NK-92 (cell line): ENCODE measurements around the gene CABLES1.

Source experiments
- DNase-seq: peaks from one replicate; lab custom pipeline; 2025; ENCODE audit not compliant: unreplicated experiment; lab: John Stamatoyannopoulos, UW

Gene CABLES1

DNA sequence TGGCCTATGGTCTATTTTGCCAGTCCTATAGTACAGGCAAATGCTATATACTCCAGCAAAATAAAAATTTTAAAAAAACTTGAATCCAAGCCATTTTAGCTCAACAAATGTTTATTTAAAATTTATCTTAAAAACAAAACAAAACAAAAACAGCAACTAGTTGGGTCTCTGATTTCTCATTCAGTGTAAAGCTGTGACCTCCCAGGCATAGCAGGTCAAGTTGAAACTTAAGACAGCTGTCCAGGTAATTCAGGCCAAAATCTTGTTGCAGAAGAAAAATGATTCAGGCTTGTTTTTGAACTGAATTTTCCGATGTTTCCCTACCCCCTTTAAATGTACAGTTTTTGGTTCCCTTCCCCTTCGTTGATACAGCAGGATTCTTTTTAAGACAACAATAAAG lies 58.5 kb downstream of the CABLES1 start:
- DNase-seq, result no peak

DNA sequence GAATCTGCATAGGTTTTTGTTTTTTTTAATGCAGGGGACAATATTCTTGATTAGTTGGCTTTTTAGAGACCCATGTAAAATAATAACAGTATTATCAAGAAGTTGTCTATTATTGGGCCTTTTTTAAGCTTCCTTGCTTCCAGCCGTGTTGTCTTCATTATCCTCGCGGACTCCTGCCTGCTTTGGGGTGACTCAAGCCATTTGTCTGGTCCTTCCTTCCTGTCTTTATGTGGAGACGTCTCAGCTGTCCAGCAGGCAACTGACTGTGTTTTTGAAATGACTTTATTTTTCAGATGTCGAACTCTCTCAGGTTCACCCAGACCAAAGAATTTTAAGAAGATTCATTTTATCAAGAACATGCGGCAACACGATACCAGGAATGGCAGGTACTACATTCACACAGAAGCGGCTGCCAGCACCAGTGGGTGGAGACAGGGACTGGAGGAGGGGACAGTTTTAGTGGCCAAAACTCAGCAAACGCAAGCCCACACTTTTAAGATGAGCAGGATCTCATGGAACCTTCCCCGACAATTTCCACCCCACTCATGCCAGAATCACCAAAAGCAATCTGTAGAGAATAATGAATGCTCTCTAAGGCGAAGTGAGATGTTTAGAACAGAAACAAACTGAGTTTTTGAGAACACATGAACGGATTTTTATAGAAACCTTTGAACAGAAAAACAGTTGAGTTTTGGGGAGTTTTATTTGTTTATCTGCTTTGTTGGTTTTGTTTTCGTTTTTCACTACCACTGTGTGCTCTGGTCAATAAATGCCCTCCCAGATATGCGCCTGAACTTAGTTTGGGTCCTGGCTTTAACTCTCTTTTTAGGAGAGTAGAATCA lies 59.1 kb downstream of the CABLES1 start:
- no peak for DNase-seq

DNA sequence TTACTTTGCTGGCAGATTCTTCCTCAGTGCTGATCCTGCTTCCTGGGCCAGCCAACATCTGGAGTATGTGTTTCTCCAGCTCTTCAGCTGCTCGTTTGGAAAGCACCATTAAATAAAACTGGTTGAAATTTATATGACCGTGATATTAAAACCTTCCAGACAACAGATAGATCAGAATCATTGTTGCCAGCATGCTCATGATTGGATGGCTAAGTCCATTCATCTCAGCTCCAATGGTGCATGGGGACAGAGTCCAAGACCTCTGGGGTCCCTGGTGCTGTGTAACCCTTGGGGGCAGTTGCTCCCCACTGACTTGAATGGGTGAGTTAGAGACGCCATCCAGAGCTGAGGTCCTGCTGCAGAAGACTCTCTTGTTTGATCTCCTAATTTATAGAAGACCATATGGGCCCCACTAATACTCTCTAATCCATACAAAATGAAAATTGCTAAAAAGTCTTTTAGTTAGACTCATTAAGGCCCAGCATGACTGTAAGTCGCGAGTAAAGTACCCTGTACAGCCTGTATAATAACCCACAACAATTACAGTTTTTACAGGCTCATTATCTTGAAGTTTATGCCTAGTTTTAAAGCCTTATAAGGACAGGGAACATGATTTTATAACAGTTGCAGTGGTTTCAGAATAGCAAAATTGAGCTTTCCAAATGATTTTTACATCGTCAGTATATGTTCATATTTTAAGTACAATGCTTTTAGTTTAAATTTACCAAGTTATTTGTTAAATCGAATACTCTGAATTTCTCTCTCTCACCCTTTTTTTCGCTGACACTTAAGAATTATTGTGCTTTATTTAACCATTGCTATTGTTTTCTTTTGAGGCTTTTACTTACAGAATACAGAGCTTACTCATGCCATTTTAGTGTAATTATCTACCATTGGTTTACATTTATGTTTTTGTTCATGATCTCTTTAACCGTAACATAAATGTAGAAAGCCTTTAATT lies 60.0 kb downstream of the CABLES1 start:
- no peak for DNase-seq

DNA sequence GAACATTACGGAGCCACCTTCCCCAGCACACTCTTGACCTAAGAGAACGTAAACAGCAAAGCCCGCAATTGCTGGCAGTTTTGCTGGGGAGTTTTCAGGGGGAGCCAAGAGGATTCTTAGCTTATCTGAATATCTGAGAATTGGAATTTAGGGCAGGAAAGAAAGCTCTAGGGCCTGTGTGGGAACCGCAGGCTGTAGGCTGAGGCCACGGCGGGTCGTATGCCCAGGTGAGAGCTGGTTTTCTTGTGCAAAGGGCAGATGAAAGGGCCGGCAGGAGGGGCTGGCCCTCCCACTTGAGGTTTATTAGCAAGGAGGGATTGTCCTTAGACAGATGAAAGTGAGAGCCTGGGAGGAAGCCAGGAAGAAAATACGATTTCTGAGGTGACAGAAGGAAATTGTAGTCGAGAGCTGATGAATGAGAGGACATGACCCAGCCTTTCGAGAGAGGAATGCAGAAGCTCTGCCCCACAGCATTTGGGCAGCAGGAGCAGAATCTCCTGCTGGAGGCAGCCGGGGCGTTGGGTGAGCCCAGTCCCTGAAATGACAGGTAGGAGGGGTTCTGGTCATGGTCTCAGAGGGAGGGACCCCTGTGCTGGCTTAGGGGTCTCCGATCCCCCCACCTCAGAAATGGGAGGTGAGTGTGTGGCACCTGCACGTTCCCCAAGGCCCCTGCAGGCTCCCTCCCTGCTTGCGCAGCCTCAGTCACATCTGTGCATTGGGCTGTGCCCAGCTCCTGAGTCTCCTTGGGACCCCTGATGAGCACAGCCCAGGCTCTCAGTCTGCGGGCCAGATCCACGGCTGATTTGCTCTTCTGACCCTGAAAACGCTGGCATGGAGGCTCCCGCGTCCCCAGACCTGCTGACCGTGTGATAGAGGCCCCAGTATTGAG lies 61.1 kb downstream of the CABLES1 start:
- no peak for DNase-seq

DNA sequence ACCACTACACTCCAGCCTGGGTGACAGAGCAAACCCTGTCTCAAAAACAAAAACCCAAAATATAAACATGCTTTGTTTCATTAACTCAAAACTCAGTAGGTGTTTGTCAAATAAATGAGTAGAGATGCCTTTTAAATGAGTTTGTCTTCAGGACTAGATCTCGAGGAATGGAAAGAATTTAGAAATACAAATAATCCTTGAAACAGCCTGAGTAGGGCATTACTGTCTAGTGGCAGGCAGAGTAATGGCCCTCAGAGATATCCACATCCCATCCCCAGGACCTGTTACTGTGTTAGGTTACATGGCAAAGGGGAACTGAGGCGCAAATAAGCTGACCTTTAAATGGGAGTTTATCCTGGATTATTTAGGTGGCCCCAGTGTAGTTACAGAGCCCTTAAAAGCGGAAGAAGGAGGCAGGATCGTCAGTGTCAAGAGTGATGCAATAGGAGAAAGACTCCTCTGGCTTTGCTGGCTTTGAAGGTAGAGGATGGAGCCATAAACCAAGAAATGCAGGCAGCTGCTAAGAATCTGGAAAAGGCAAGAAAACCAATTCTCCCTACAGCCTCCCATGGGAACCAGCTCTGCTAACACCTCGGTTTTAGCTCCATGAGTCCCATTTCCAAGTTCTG lies 63.0 kb downstream of the CABLES1 start:
- DNase-seq, result no peak

DNA sequence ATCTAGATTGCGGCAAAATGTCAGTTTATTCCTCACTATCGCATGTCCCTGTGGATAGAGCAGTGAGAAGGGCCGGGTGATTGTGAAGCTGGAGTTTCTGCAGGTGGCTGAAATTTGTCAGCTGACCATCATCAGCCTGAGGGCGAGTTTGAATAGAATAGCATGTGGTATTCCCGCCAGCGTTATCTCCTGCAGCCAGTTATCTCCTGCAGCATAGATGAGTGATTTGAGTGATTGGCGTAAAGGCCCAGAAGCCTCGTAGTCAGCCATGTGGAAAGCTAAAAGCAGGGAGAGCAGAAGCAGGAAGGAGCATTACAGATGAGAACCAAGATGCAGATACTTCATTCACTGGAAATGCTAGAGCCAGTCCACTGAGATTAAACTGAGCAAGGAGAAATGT lies 65.5 kb downstream of the CABLES1 start:
- no peak for DNase-seq

DNA sequence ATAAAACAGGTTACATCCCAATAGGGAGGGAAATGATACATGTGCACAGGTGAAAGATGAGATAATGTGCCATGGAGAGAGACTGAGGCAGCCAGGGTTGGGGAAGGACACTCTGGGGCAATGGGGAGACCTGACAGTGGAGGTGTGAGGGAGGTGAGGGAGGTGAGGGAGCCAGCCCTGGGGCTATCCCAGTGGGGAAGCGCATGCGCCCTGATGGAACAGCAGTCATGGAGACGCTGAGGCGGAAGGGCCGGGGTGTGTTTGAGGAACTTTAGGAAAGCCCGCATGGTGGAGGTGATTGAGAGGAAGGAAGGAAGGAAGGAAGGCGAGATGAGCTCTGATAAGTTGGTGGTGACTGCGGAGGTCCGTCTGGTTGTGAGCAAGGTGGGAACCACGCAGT lies 66.5 kb downstream of the CABLES1 start:
- DNase-seq, result no peak

DNA sequence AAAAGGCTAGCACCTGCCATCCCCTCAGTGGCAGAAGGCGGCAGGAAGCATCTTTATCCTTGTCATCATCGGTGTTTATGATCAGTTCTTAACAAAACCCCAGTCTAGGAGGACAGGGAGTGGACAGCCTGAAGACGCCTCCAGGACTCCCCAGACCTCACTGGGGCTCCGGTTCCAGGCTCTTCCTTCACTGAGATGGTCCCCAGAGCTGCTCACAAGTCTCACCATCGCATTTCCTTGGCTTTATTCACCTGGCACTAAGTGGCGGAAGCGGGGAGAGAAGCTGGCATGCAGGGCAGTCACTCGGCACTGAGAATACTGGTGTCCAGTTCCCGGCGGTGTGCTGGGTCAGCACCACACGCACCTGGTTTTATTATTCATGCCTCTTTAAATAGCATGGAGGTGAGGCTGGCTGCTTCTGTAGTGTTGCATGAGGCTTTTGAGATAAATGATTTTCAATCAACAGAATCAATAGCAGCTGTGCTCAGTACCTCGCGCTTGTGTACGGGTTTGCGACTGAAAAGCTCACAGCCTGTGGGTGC lies 68.7 kb downstream of the CABLES1 start:
- no peak for DNase-seq

DNA sequence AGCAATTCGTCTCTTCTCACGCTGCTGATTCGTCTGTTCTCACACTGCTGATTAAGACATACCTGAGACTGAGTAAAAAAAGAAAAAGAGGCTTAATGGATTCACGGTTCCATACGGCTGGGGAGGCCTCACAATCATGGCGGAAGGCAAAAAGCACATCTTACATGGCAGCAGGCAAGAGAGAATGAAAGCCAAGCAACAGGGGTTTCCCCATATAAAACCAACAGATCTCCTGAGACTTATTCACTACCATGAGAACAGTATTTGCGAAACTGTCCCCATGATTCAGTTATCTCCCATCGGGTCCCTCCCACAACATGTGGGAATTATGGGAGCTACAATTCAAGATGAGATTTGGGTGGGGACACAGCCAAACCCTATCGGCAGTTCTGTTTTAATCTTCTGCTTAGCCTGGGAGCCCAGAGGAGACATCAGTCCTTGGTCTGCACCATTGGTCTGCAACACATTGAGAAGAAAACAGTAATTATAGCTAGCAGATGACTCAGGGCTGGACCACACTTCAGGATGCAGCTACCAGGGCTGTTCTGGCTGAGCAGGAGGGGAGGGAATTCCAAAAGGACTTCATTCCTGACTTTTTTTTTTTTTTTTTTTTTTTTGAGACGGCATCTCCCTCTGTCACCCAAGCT lies 69.4 kb downstream of the CABLES1 start:
- no peak for DNase-seq

DNA sequence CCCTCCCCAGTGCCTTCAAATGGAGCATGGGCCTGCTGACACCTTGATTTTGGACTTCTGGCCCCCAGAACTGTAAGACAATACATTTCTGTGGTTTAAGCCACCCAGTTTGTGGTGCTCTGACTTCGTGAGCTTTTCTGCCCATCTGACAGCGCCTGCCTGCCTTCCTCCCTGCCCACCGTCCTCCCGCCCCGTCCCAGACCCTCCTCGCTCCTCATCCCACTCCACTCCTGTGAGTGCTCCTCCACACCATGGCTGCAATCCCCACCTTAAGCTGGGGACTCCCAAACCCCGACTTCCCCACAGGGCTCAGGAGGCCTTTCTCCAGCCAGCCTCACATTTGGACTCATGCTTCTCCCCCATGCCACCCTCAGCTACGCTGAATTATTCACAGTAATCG lies 70.7 kb downstream of the CABLES1 start:
- DNase-seq, result no peak

DNA sequence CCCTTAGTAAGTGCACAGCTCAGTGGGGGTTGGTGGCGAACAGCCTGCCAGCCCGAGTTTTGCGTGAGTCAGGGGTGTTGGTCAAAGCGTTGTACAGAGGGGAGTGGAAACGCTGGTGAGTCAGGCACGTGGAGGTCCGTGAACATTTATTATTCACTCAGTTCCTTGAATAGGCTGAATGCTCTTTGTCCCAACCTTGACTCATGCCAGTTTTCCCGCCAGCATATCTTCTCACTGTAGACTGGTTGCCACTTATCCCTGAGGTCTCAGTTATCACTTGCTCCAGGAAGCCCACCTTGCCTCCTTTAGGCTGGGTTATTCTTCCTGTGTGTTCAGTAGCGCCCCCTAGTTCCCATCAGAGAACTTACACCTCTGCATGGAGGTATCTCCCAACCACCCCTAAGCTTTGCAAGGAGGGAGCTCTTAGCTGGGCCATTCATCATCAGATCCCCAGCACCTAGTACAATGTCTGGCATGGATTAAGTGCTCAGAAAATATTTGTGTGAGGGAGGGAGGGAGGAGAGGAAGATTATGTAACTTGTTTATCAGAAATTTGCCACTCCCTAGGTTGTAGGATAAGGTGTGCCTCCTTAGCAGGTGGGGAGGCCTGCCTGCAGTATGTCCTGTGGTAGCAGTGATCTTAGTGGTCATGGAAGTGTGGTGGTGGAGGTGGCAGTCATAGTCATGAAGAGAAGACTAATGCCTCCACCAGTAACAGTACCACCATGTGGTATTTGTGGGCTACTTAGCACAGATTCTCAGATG lies 72.1 kb downstream of the CABLES1 start:
- no peak for DNase-seq

DNA sequence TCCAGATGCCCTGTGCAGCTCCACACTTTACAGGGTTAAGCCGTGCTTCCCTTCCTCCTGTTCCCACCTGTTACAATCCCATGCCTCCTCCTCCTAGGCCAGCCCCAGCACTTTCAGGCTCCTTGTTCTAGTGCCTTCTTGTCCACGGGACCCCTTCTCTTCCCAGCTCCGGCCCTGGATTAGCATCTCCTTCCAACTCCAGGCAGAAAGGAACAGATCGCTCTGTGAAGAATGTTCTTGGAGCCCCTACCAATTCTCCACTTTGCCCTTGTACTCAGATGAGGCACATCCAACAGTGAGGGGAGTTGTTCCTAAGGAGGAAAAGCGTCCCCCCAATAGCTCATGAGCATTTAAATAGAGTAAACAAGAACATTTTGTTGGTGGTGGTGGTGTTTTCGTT lies 72.7 kb downstream of the CABLES1 start:
- DNase-seq, result no peak

DNA sequence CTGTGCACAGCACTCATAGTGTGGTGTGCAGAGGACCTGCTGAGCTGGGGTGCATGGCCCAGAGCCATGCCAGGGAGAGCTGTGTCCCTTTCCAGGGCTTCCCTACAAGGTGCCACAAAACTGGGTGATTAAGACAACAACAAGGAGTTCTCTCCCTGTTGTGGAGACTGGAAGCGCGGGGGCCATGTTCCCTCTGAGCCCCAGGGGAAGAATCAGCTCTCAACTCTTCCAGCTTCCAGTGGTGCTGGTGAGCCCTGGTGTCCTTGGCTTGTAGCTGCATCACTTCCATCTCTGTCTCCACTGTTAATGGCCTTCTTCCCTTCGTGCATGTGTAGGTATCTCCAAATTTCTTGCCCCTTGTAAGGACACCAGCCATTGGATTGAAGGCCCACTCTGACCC lies 73.3 kb downstream of the CABLES1 start:
- no peak for DNase-seq

DNA sequence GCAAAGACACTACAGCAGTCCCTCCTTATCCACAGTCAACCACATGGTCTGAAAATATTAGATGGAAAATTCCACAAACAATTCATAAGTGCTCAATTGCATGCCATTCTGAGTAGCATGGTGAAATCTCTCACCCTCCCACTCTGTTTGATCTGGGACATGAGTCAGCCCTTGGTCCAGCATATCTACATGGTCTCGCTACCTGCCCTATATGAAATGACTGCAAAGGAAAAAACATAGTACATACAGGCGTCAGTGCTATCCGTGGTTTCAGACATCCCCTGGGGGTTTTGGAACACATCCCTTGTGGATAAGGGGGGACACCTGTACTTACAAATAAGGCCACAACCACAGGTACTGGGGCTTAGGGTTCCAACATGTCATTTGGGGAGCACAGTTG lies 73.7 kb downstream of the CABLES1 start:
- no peak for DNase-seq

DNA sequence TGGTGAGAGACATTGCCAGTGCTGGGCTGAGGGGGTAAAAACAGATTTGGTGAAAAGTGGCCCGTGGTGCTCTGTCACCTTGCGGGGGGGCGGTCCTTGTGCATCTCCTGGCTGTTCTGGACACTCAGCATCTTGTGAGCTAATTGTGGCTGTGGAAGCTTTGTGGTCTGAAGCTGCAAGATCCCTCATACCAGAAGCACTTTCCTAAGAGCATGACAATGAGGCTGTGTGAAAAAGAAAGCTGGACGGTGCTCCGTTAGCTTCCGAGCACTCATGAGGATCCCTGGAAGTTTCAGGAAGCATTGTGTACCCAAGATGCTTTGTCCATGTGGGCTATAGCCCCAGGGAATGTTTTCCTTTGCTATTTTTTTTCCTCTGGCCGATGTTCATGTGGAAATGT lies 74.5 kb downstream of the CABLES1 start:
- DNase-seq, result no peak

DNA sequence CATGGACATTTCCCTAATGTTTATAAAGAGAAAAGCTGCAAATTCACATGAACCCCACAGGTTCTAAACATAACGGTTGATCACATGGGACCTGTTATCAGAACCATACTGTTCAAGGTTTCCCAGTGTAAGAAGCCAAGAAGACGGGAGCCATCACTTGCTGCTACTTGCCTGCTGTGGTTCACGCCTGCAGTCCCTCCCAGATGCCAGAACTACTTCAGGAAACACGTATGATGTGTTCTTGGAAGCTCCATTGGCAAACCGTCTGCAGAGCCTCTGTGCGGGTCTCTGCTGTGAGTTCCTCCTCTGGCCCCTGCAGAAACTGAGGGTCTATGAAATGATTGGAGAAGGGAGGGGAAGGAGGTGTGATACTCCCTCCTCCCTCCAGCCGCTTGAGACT lies 75.2 kb downstream of the CABLES1 start:
- DNase-seq, result no peak

DNA sequence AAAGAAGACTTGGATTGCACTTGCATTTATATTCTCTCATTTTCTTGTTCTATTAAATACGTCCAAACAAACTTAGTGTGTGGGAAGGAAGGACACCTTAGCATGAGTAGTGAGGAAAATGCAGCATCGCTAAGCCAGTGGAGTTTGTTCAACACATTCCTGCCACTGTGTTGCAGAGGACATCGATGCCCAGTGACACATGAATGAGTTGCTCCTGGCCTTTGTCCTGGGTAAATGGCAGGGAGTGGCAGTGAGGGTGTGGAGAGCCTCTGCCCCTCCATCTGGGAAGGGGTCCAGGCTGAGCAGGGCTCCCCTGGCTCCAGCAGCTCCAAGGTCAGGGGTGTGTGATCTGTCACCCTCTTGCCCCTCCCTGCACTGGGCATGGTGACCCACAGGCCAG lies 75.9 kb downstream of the CABLES1 start:
- DNase-seq, result no peak

DNA sequence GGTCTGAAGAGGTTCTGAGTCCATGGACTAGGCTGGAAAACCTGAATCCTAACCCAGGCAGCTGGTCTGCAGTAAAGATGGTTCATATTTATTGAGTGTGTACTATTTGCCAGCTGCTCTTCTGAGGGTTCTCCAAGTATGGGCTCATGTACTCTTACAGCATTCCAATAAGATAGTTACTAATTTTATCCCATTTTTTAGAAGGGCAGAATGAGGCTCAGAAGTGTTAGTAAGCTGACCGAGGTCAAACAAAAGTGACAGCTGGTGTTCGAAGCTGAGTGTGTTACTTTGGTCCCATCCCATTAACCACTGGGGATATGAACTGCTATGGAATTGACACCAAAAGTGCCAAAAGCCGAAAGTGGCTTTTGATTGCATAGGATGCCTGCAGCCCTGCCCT lies 76.9 kb downstream of the CABLES1 start:
- DNase-seq, result no peak

DNA sequence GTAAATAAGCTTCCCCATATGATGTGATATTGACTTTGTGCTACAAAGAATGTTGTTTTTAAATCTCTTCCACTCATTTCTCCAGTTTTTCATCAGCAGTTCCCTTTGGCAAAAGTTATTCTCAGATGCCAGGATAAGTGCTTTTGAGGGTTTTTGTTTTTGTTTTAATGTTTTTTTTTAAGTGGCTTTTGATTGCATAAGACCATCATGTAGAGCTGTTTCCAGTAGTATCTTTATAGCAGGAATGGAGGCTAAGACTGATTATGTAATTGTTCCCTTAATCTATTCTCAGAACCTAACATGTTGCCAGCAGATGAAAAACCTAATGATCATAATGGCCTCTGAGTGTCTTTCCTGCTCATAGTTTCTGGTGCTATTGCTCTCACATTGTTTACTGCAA lies 77.9 kb downstream of the CABLES1 start:
- no peak for DNase-seq
